Activated CD4-positive, alpha-beta T cell treated with anti-CD3 and anti-CD28 coated beads, Interleukin-2, amount 50 U/mL, for 16 hours (primary cell): ENCODE measurements around the gene ACAD10.
"Not testable (repeated sequence)": the region's sequence is repeated elsewhere in the genome, so short reads cannot be mapped to it uniquely, and the experiment has no call there.

Experiments
- DNase-seq: peaks from one replicate; pipeline ENCODE4 v3.0.0-alpha.2; 2020

ACAD10 gene

DNA sequence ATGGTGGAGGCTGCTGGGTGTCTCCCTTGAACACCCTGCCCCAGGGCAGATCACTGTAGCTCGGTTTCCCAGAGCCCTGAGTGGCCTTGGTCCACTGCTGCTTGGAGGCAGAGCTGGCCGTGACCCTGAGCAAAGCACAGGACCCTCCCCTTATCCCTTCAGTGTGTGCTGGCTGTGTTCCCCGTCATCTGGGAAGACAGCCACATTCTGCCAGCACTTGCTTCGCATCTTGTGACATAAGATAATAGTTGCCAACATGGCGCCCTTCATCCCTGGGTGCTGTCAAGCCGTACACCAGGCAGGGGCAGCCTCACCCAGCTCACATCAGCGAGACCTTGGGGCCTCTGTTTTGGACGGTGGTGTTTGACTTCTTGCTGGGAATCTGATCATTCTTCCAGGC lies 68.8 kb downstream of the ACAD10 start:
- no peak for DNase-seq

DNA sequence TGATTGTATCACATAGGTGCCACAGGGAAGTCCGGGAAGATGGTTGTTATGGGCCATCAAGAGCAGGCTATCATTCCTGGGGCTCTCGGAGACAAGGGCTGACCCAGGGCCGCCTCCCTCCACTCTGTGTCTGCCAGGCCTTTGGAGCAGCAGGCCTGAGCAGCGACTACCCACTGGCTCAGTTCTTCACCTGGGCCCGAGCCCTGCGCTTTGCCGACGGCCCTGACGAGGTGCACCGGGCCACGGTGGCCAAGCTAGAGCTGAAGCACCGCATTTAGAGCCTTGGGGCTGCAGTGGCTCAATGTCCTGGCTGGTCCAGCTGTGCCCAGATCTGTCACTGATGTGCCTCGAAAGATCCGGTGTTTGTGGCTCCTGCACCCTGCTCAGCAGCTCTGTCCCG lies 70.3 kb downstream of the ACAD10 start:
- DNase-seq, result no peak

DNA sequence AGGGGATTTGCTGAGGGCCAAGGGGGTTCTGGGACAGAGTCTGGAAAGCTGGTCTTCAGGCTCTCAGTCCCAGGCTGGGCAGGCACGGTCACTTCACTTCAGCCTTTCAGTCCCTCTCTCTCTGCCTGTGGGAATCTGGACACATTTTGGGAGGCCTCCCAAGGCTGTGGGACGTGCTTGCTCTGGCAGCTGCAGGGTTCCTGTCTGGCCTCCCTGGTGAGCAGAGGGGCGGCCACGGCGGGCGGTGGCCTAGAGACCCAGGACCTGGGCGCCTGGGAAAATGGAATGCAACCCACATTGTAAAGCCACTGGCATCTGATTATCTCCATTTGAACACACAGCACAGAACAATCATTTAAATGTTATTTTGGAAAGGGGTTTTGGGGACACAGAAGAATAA lies 70.8 kb downstream of the ACAD10 start:
- DNase-seq, result no peak

DNA sequence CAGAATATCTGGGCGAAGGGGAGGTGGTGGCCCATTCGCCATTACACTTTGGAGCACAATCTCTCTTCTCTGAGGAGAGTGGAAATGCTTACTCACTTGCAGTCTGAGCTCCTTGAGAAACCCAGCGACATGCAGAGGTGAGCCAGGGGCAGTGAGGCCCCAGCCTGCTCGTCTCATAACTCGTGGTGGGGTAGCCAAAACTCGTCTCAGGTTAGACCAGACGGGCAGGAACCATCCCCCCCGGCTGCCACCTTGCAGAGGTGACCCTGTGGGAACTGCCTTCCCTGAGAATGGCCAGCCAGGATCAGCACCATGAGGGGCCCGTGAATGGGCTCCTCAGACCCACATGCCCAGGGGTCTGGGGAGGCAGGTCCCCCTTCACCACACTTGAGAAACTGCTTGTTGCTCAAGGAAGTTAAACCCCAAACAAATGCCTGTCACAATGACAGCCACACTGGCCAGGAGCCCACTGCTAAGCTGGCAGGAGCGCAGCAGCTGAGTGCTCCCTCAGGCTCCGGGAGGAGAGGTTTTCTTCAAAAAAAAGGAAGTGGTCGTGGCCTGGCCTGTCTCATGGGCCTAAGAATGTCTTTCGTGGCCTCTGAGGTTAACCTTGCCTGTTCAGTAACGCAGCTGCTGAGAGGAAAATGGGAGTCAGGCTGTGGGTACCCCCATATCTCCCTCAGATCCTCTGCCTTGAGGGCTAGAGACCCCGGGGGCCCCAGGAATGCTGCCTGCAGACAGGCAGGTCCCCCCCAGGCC lies 71.7 kb downstream of the ACAD10 start:
- peak; percentile 14 for DNase-seq

DNA sequence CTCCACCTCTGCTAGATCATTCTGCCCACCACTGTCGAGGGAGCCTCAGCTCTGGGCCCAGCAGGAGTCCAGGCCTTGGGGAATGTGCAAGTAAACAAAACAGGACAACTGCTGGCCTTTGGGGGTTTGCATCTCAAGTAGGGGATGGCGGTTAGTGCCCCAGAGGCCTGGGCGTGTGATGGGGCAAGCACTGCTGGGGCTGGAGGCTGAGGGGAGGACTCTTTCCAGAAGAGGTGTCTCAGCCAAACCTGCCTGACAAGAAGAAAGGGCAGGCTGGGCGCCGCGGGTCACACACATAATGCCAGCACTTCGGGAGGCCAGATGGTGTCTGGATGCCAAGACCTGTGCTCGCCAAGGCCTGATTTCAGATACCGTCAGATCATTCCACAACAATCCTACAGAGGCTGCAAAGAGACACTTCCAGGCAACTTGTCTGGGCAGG lies 72.3 kb downstream of the ACAD10 start:
- DNase-seq, result no peak

DNA sequence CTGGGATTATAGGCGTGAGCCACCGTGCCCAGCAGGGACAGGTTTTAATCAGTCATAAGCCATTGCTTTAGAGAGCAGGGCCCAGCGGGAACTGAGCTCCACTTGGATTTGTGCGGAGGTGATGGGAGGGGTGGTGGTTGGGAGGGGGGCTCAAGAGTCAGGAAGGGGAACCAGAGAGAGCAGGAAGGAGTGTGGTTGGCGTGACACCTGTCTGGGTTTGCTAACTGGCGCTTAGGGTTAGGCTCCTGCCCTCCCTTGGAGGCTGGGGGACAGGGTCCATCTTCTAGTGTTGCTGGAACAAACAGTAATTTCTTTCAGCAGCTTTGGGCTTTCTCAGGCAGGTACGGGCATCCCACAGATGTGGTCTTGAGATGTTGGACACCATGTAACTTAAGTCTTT lies 73.4 kb downstream of the ACAD10 start:
- DNase-seq, result no peak

DNA sequence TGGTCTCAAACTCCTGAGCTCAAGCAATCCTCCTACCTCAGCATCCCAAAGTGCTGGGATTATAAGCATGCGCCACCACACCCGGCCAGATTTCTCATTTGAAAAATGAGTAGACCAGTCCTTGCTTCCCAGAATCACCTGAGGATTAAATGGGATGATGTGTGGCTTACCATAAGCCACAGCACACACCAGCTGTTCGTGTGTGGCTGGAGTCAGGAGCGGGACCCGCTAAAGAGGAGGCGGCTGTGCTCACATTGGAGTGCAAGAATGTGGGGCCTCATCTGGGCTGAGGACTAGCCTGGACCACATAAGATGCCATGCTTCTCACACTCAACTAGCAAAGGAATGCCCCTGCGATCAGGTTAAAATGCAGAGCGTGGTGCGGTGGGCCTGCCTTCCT lies 74.1 kb downstream of the ACAD10 start:
- no peak for DNase-seq

DNA sequence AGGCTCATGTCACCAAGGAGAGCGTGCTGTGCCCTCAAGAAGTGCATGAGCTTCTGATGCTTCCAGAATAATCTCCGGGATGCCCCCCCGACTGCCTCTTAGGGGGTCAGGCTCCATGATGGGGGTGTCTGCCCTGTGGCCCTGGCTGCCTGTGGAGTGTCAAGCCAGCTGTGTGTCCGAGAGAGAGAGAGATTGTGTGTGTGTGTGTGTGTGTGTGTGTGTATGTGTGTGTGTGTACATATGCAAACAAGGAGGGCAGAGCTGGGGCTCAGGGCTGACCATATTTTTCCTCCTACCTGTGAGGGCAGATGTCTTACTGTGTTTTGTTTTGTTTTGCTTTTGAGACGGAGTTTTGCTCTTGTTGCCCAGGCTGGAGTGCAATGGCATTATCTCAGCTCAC lies 75.2 kb downstream of the ACAD10 start:
- no peak for DNase-seq

DNA sequence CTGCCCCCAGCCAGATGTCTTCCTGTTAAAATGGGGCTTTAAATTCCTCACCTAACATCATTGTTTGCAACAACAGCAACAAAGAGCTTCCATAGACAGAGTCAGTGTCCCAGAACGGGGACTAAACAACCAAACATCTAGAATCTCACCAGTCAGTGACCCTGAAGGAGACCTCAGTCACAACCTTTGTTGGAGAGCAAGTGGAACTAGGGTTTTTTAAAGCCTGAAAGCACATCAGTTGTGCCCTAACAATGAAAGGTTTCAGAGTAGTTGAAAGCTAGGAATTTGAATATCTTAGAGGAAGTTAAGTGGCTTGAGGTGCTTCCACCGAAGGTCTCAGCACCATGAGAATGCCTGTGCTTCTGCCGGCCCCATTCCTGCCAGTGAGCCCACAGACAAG lies 75.9 kb downstream of the ACAD10 start:
- no peak for DNase-seq

DNA sequence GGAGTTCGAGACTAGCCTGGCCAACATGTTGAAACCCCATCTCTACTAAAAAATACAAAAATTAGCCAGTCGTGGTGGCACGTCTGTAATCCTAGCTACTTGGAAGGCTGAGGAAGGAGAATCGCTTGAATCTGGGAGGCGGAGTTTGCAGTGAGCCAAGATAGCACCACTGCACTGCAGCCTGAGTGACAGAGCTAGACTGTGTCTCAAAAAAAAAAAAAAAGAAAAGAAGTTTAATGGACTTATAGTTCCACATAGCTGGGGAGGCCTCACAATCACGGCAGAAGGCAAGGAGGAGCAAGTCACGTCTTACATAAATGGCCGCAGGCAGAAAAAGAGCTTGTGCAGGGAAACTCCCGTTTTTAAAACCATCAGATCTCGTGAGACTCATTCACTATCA lies 77.7 kb downstream of the ACAD10 start:
- not testable (repeated sequence) for DNase-seq

DNA sequence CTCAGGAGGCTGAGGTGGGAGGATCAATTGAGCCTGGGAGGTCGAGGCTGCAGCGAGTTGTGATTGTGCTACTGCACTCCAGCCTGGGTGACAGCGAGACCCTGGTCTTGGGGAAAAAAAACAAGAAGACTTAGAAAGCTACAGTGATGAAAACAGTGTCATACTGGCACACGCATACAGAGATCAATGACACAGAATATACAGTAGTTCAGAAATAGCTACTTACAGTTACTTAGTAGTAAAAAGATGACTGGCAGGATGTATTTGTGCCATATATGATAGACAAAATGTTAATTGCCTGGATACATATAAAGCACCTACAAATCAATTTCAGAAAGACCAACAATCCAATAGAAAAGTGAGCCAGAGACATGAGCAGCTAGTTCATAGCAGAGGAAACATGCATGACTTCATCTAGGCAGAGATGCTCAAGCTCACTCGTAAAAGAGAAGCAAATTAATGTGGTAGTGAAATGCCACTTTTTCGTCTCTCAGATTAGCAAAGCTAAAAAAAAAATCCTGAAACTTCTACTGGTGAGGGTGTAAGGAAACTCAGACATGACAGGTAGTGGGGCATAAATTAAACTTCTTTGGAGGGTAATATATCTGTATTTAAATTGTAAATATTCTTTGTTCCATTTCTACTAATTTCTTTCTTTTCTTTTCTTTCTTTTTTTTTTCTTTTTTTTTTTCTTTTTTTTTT lies 78.4 kb downstream of the ACAD10 start:
- no peak for DNase-seq

DNA sequence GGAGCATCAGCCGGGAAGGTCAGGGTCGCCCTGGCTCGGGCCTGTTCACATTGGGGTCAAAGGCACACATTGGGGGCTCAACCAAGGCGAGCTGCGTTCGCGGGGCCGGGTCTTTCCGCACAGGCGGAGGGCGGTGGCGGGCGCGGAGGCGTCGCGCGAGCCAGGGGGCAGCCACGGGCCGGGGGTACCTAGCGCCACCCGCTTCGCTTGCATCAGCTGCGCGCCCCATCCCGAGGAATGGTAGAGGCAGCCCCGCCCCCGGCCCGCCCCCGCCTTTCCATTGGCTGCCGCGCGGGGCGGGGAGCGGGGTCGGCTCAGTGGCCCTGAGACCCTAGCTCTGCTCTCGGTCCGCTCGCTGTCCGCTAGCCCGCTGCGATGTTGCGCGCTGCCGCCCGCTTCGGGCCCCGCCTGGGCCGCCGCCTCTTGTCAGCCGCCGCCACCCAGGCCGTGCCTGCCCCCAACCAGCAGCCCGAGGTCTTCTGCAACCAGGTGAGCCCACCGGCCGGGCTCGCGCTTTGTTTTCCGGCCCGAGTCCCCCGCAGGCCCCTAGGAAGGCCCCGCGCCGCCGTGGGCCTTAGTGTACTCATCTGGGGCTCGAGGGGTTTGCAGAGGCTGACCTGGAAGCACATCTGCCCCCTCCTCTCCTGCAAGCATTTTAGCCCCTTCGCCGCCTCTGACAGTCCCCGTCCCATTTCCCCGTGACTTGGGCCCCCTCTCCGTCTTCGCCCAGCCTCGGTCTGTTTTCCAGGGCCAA lies 80.9 kb downstream of the ACAD10 start, which contains the start of gene ALDH2:
ALDH2 (plus strand) TSS at position 326 of the 754 bp plus-strand sequence; CDS start at position 376, 50 bp downstream.
- DNase-seq, result no peak

DNA sequence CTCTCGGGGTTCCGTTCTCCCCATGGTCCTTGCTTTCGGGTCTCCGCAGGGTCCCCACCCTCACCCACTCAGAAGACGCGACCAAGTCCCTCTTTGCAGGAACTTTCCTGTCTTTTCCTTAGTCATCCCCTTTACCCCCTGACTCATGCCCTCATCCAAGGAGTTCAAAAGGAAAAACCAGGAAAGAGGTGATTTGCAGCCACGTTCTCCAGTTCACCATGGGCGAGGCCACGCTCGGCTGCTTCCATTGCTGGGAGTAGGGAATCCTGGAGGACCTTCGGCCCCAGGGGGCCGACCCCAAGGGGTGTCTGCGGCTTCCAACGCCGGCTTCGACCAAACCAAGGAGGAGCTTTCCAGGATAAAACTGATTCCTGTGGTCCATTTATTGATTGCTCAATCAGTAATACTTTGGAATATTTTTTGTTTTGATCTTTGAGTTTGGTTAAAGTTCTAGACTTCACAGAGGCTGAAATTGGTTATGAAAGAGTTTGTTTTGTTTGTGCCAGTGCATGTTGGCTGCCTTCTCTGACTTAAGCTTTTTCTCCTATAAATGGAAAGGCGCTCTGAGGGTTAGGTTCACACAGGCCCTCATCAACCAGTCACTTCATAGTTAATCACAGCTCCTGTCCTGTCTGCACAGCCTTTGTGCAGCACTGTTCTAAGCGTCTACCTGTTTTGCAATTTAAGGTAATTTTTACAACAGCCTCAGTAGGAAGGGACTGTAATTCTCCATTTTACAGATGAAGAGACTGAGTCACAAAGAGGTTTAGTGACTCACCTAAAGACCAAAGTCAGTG lies 81.7 kb downstream of the ACAD10 start:
- no peak for DNase-seq

DNA sequence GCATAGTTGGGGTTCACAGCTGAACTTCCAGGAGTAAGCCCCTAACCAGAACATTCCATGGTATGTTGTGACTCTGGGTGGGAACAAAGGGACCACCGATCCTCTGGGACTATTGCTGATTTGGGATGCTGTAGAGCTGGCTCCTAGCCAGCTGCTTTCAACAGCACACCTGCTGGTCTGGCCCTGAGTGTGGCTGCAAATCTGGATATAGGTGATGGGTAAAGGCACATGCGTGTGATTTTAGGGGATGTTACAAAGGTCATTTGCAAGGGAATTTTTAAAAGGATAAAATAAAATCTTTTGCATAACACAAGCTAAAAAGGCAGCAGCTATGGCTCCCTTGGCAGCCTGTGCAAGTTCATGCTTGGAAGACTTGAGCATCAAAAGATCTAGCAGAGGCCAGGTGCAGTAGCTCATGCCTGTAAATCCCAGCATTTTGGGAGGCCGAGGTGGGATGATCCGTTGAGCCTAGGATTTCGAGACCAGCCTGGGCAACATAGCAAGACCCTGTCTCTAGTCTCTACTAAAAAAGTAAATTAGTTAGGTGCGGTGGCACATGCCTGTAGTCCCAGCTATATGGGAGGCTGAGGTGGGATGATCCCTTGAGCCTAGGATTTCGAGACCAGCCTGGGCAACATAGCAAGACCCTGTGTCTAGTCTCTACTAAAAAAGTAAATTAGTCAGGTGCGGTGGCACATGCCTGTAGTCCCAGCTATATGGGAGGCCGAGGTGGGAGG lies 82.5 kb downstream of the ACAD10 start:
- no peak for DNase-seq

DNA sequence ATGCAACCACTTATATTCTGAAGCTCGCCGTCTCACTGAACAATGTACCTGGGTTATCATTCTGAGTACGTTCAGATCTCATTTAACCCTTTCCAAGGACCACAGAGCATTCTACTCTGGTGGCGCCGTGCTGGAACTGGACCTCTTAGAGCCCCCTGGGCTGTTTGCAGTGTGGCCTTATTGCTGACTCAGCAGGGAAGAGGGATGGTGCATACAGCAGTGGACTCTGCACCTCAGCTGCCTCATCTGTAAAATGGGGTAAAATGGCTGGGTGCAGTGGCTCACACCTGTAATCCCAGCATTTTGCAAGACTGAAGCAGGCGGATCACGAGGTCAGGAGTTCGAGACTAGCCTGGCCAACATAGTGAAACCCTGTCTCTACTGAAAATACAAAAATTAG lies 83.7 kb downstream of the ACAD10 start:
- no peak for DNase-seq

DNA sequence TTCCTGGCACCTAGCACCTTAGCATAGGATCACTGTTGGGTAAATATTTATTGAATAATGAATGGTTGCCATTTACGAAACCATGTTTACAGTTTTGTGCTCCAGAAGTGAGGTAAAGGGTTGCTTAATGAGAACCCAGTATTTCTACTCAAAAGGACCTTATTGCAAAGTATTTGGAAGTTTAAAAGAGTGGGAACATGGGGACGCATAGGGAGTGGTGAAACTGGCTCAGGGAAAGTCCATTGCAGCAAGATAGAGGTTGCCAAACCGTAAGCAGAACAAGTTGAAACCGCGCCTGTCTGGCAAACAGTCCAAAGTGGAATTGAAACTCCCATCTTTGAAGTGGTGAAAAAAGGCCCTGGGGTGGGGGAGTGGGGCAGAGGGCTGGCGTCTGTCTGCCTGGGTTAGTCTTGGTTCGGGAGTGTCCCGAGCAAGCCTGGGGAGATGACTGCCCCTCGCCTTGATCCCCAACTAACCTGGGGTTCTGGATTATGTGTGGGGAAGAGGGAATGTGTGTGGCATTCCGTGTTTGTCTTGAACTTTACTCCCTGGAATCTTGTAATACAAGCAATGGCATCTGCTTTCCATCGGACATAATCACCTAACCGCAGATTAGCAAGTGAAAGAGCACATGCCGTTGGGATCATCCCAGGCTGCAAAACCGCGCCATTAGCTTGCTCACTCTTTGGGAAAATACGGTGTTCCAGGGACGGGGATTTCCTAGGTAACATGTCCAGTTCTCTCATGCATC lies 88.1 kb downstream of the ACAD10 start:
- no peak for DNase-seq

DNA sequence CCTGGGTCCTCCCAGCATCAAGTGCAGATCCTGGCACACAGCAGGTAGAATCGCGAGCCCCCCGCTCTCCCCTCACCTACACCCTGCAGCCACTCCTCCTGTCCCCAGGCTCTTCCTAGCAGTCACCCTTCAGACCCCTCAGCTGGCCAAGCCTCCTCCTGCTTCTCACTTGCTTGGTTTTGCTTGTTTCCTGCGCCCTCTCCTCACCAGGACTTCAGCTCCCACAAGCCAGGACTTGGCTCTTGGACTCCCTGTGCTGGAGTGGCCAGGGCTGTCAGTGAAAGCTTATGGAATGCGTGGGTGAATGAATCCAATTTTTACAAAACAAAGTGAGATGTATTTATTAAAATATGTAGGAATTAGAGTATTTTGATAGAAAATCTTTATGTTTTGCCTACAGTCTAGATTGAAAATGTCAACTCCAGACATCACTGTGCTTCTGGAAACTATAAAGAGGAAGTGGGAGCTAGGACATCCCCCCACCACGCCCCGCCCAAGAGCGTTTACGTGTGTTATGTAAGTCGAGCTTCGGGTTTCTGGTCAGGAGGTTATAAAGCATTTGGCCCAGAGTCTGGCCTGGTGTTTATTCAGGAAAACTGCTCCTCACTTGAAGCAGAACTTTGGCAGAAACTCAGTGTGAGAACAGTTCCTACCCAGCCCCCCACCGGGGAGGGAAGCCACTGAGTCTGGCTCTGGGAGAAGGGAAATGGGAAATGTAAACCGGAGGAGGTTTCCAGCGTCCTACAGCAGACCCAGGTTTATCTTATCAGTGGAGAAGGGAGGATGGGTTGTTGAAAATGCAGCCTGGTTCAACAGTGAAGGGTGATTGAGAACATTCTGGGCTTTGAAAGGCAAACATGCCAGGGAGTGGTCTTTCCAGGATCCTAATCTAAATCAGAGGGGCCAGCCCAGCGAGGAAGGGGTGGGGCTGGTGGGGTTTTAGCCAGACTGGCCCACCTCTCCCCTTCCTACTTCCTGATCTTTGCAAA lies 89.6 kb downstream of the ACAD10 start:
- no peak for DNase-seq

DNA sequence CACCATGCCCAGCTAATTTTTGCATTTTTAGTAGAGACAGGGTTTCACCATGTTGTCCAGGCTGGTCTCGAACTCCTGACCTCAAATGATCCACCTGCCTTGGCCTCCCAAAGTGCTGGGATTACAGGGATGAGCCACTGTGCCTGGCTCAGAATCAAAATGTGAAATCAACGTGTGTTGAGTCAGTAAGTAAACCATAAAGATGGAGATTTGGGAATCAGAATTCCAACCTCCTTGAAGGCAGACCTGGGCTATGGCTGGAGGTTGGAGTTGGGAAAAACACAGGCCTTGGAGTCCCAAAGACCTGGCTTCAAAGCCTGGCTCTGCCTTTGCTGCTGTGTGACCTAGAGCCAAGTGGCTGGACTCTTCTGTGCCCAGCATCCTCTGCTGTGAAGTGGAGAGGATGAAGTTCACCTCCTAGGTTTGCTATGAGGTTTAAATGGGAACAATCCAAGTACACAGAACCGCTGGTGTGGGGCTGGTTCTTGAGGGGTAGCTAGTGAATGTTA lies 91.0 kb downstream of the ACAD10 start:
- no peak for DNase-seq

DNA sequence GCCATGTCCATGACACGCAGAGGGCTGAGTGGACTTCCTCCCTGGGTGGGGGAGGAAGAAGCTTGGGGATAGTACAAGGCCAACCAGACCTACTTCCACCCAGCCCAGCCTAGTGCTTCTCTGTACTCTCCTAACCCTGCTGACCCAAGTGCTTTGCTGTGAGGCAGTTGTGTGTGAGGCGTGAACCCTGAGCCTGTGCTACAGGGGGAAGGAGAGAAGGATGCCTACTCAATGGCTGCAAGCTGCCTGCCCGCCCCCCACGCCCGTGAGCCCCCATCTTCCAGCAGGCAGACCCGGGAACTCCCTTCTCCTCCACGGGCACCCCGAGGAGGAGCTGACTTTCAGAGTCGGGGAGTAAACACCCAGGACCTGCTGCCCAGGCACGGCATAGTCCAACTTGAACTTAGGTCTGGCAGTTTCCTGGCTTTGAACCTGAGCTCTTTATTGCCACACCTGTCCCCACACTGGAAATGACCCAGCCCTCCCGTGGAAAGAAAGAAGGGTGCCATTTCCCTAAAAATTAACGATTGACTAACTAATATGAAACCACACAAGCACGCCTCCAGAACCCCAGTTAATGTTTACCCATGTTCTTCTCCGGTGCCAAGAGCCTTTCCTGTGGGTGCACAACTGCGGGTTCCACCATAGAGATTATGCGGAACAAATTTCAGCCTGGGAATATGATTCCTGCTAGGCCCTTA lies 91.6 kb downstream of the ACAD10 start:
- DNase-seq, result no peak
